ENCODE measurements around the gene COL18A1.
"Not testable (repeated sequence)": the region's sequence is repeated elsewhere in the genome, so short reads cannot be mapped to it uniquely, and the experiment has no call there.

The COL18A1 gene

DNA sequence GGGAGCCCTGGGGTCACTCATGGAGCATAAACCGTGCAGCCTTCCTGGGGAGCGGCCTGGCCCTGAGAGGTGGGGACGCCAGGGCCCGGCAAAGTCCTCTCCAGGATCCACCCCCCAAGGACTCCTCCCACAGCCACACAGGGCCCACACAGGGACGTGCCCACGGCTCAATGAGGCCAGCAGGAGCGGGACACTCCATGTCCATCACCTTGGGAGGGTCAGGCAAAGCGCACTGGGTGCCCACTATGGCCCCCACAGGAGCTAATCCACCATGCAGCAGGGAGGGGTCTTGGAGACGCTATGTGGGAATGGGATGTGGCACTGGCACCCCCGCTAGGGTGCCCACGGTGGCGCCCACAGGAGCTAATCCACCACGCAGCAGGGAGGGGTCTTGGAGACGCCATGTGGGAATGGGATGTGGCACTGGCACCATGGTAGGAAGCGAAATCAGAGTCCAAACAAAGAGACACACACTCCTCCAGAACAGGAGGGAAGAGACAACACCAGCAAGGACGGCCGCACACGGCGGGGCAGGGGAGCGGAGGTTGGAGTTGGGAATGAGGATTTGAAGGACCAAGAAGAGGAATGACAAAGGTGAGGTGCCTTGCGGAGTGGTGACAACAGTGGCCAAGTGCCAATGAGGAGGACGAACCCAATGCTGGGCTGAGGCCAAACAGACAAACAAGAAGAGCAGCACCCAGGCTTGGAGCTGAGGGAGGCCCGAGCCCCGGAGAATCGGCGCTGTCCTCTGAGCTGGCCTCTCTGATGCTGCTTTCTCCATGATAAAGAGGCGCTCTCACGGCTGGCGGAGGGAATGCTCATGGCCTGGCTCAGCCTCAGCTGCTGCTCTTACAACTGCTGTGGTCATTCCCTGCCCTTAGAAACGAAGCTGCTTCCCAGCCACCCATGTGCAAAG lies 155.4 kb downstream of the COL18A1 start:
- no peak for DNase-seq (ENCODE audit: insufficient read length, low spot score)
- TF ChIP-seq CTCF (IDR thresholded peaks at IDR 0.05; ENCODE audit: insufficient read depth, missing control alignments), result no peak
- FAIRE-seq, result no peak

DNA sequence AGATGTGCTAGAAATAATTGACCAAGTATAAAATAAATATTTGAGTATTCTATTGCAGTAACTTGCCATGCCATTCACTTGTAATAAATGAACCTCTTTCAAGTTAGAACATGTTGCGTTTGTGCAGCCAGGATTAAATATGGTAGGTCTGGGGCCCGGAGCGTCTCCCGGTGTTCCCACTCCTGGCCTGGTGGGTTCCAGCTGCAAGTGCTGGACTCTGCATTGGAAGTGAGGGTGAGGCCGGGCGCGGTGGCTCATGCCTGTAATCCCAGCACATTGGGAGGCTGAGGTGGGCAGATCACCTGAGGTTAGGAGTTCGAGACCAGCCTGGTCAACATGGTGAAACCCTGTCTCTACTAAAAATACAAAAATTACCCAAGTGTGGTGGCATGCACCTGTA lies 156.3 kb downstream of the COL18A1 start:
- not testable (repeated sequence) for DNase-seq (ENCODE audit: insufficient read length, low spot score); FAIRE-seq

DNA sequence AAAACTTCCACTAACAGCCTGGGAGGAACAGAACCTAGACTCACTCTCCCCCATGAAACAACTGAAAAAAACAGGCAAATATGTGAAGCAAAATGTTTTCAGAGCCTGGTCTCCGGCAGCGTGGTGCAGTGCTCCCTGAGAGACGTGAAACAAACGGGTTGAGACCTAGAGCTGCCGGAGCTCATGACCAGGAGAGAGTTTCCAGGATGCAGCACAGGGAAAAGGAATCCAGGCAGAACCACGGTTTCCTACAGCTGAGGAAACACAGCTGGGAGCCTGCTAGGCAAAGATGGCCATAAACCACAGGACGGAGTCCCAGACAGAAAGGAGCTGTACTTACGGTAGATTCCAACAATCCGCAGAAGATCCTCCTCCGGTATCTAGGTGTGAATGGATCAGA lies 157.4 kb downstream of the COL18A1 start:
- FAIRE-seq, result no peak

GRCh38 chr21:45562965-45563364 lies 158.0 kb downstream of the COL18A1 start:
- FAIRE-seq (no peak), DNase-seq (ENCODE audit: insufficient read length, low spot score) (no peak)

More for the DNA sequence above, 157.4 kb downstream of the COL18A1 start:
- DNase-seq (ENCODE audit: insufficient read length, low spot score), result no peak
- TF ChIP-seq CTCF (IDR thresholded peaks at IDR 0.05; ENCODE audit: insufficient read depth, missing control alignments), result no peak

More at GRCh38 chr21:45562965-45563364, 158.0 kb downstream of the COL18A1 start:
- no peak for TF ChIP-seq CTCF (IDR thresholded peaks at IDR 0.05; ENCODE audit: insufficient read depth, missing control alignments)

Data from D721Med (cell line).